Measurements from ENCODE around the gene FOCAD.

- TF ChIP-seq, protein P1, sequence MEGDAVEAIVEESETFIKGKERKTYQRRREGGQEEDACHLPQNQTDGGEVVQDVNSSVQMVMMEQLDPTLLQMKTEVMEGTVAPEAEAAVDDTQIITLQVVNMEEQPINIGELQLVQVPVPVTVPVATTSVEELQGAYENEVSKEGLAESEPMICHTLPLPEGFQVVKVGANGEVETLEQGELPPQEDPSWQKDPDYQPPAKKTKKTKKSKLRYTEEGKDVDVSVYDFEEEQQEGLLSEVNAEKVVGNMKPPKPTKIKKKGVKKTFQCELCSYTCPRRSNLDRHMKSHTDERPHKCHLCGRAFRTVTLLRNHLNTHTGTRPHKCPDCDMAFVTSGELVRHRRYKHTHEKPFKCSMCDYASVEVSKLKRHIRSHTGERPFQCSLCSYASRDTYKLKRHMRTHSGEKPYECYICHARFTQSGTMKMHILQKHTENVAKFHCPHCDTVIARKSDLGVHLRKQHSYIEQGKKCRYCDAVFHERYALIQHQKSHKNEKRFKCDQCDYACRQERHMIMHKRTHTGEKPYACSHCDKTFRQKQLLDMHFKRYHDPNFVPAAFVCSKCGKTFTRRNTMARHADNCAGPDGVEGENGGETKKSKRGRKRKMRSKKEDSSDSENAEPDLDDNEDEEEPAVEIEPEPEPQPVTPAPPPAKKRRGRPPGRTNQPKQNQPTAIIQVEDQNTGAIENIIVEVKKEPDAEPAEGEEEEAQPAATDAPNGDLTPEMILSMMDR (IDR thresholded peaks at IDR 0.05), result no peak
- TF ChIP-seq EZH2 (IDR thresholded peaks at IDR 0.05; ENCODE audit: borderline replicate concordance, insufficient read depth, low read depth, low read length, poor library complexity, severe bottlenecking), result no peak
These were observed 355.2 kb downstream of the FOCAD start for GRCh38 chr9:21039302-21039701.
